Measurements from ENCODE around the gene CASKIN1.

The CASKIN1 gene

GRCh38 chr16:2176047-2176446 lies 20.4 kb downstream of the CASKIN1 start:
- DNase-seq (ENCODE audit: low spot score): no peak

- no peak for DNase-seq (ENCODE audit: low spot score)
These were observed 21.0 kb downstream of the CASKIN1 start for GRCh38 chr16:2175454-2175853.

GRCh38 chr16:2174396-2175131 lies 21.8 kb downstream of the CASKIN1 start:
- peak; percentile 59 for DNase-seq (ENCODE audit: low spot score)

- DNase-seq (ENCODE audit: low spot score): no peak
These were observed 22.5 kb downstream of the CASKIN1 start for GRCh38 chr16:2173916-2174315.

DNA sequence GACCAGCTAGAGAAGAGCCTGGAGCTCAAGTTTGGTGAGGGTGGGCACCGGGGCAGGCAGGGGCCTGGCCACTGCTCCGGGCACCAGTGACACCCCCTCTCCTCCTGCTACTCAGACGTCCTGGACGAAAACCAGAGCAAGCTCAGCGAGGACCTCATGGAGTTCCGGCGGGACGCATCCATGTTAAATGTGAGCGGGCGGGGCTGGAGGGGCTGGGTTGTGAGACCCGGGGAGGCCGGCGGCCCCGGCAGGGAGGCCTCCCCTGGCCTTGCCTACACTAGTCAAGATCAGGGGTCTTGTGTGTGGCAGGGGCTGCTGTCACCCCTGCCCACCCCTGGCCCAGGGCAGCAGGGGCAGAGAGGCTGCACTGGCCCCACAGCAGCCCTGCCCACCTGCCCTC lies 23.0 kb downstream of the CASKIN1 start:
- DNase-seq (ENCODE audit: low spot score): no peak

DNA sequence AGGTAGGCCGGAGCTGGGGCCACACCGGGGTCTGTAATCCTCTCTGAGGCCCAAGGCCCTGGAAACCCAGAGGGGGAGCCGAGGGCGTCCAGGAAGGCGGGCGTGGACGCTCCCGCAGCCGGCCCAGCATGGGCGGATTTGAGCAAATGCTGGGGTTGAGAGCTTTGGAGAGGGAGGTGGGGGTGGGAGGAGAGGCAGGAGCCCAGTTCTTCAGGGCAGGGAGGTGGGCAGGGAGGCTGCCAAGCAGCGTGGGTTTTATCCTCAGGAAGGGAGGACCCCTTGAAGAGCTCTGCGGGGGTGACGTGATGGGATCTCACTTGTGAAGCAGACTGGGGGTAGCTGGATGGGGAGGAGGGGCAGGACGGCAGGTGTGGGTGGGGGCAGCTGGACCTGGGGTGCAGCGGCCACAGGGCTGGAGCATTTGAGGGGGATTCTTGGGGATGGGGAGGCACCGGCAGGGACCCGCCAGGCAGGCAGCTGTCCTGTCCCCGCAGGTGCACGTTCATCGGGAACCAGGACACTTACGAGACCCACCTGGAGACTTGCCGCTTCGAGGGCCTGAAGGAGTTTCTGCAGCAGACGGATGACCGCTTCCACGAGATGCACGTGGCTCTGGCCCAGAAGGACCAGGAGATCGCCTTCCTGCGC lies 23.6 kb downstream of the CASKIN1 start:
- no peak for DNase-seq (ENCODE audit: low spot score)

DNA sequence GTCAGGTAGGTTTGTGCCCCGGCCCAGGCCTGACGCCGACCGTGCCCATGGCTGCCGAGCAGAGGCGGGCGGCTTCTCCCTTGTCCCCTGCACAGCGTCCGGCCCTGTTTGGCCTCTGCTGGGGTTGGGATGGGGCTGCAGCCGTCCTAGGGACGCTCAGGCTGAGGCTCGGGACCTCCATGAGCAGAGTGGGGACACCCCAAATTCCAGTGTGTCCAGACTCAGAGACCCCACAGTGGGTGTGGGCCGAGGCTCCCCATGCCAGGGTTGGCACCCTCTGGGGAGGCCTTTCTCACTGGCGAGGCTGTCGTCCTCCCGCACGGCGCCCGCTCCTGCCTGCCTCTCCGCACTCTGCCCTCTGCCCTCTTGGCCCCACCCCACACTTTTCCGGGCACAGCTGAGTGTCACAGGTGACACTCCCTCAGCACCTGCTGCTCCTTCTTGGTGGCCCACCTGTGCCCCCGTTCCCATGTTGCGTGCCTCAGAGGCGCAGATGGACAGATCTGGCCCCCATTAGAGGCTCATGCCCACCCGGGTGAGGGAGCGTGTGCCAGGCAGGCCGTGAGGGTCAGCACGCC lies 24.7 kb downstream of the CASKIN1 start:
- no peak for DNase-seq (ENCODE audit: low spot score)

DNA sequence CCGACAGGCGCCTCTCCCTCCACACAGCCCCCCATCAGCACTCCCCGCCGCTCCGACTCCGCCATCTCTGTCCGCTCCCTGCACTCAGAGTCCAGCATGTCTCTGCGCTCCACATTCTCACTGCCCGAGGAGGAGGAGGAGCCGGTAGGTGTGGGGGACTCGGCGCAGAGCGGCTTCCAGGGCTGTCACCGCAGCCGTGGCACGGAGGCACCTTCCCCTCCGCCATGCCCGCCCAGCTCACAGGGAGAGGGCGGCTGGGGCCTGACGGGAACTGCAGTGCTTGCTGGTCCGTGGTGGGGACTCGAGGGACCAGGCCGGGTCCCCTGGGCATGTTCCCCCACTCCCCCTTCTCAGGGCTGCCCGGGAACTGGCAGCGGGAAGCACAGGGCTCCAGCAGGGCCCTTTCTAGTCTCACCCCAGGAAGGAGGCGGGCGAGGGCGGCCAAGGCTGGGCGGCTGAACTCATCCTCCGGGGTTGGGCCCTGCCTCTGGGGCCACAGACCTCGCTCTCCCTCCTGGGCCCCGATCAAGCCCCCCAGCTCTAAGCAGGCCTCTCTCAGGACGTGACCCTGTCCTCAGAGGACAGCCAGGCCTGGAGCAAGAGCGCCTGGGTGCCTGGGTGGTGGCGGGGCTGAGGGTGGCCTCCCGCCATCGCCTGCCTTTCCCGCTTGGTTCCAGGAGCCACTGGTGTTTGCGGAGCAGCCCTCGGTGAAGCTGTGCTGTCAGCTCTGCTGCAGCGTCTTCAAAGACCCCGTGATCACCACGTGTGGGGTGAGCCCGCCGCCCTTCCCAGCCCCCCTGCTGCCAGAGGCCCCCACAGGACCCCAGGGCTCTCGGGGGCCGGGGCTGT lies 25.6 kb downstream of the CASKIN1 start:
- no peak for DNase-seq (ENCODE audit: low spot score)

- DNase-seq (ENCODE audit: low spot score): no peak
These were observed 26.3 kb downstream of the CASKIN1 start for GRCh38 chr16:2170080-2170479.

GRCh38 chr16:2167068-2167638 lies 29.3 kb downstream of the CASKIN1 start:
- no peak for DNase-seq (ENCODE audit: low spot score)

- no peak for DNase-seq (ENCODE audit: low spot score)
These were observed 29.9 kb downstream of the CASKIN1 start for GRCh38 chr16:2166263-2167067.

DNA sequence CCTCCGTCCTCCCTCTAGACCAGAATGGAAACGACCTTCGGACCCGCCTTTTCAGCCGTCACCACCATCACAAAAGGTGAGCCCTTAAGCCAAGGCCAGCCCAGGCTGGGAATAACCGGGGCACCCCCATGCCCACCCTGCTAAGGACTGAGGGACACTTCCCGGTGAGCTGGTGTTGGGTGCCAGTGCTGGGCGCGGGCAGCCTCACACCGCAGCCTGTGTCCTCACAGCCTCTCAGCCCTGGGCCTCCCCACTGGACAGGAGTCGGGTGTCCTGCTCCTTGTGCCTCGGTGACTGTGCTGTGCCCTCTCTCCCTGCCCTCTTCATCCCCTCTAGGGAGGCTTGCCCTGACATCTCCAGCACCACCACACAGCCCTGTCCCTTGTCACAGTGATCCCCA lies 30.5 kb downstream of the CASKIN1 start:
- no peak for DNase-seq (ENCODE audit: low spot score)

GRCh38 chr16:2163211-2163881 lies 33.1 kb downstream of the CASKIN1 start:
- no peak for DNase-seq (ENCODE audit: low spot score)

GRCh38 chr16:2162676-2163118 lies 33.7 kb downstream of the CASKIN1 start:
- DNase-seq (ENCODE audit: low spot score): no peak

GRCh38 chr16:2161911-2162310 lies 34.5 kb downstream of the CASKIN1 start:
- DNase-seq (ENCODE audit: low spot score): no peak

GRCh38 chr16:2160915-2161551 lies 35.4 kb downstream of the CASKIN1 start:
- DNase-seq (ENCODE audit: low spot score): no peak

DNA sequence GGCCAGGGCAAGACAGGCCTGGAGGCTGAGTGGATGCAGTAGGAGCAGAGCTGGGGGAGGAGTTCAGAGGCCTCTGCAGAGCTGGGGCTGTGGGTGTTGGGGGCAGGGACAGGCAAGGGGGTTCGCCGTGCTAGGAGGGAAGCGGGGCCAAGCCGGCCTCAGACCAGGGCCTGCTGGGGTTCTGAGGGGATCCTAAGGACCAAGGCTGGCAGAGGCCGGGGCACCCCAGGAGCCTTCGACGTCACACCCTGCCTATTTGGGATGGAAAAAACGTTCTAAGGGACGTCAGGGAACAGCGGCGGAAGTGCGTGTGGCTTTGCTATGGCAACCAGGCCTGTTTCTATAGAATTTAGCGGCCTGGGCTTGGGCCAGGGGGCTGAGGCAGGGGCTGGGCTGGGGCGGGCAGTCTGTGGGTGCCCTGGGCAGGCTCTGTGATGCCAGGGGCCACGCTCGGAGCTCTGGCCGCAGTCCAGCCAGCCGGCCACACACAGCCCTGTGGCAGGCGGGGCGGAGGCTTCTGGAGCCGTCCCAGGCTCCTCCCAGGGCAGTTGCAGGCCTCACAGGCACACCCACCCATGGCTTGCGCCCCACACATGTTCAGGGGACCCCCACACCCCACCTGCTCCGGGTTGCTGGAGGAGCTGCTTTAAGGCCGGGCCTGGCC lies 37.1 kb downstream of the CASKIN1 start:
- DNase-seq (ENCODE audit: low spot score): peak; percentile 58

DNA sequence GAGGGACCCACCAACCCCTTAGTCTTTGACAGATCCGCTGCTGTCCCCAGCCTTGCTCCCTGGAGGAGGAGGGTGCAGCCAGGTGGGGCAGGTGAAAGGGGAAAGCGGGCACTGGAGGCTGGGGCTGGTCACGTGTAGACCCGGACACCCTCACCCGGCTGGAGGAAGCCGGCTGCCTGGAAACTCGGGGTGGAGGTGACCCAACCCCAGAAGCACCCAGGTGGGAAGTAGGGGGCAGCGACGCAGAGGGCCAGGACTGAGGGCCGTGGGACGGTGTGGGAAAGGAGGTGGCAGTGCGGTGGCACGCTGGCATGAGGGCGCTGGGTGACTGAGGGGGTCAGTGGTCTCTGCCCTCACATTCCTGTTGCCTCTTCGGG lies 38.2 kb downstream of the CASKIN1 start:
- no peak for DNase-seq (ENCODE audit: low spot score)

GRCh38 chr16:2157480-2158261 lies 38.7 kb downstream of the CASKIN1 start:
- no peak for DNase-seq (ENCODE audit: low spot score)

All from putamen (tissue), 1 donor.